Liver (tissue), 9 donors: ENCODE data around the gene RRP12. TPM values are rescaled to one million over a fixed set of nuclear protein-coding genes. Genes with fewer than 3 reads are reported as not detected.

Experiments
- DNase-seq: peaks from one replicate; pipeline ENCODE4 v3.0.0-alpha.2; 2017; ENCODE audit warnings: low spot score
- H3K27ac ChIP-seq, 2 donors: one replicate each; pipeline ENCODE4 v1.7.0; 2013; ENCODE audit warnings: inconsistent platforms in 2 of 2, low read length in 2 of 2, control low read depth in 1 of 2, low read depth in 1 of 2, mild to moderate bottlenecking in 1 of 2
- H3K27me3 ChIP-seq, 4 donors: one replicate each; pipeline versions ENCODE4 v1.6.1 to v1.7.0; 2013; ENCODE audit warnings: low read length in 3 of 4, inconsistent platforms in 1 of 4, mild to moderate bottlenecking in 1 of 4, moderate library complexity in 1 of 4; ENCODE audit not compliant: control insufficient read depth in 4 of 4, insufficient read depth in 4 of 4
- H3K36me3 ChIP-seq, 4 donors: one replicate each; pipeline versions ENCODE4 v1.6.1 to v1.7.0; 2013; ENCODE audit warnings: low read length in 3 of 4, mild to moderate bottlenecking in 3 of 4, low read depth in 1 of 4, moderate library complexity in 1 of 4; ENCODE audit not compliant: control insufficient read depth in 4 of 4, insufficient read depth in 3 of 4
- H3K4me1 ChIP-seq, 4 donors: one replicate each; pipeline versions ENCODE4 v1.6.1 to v1.7.0; 2013; ENCODE audit warnings: low read length in 3 of 4, mild to moderate bottlenecking in 3 of 4, moderate library complexity in 1 of 4; ENCODE audit not compliant: control insufficient read depth in 4 of 4, insufficient read depth in 4 of 4
- H3K4me3 ChIP-seq, 3 donors: one replicate each; pipeline versions ENCODE4 v1.6.1 to v1.7.0; 2013; ENCODE audit warnings: low read length in 3 of 3, control low read depth in 1 of 3, low read depth in 1 of 3, mild to moderate bottlenecking in 1 of 3
- H3K9ac ChIP-seq, 2 donors: one replicate each; pipeline ENCODE4 v1.7.0; 2013; ENCODE audit warnings: low read length in 2 of 2, mild to moderate bottlenecking in 2 of 2, moderate library complexity in 2 of 2, control low read depth in 1 of 2, low read depth in 1 of 2
- H3K9me3 ChIP-seq, 4 donors: one replicate each; pipeline versions ENCODE4 v1.6.1 to v1.7.0; 2013; ENCODE audit warnings: low read length in 3 of 4; ENCODE audit not compliant: control insufficient read depth in 4 of 4
- ATF3 ChIP-seq: IDR thresholded peaks from 2 replicates; pipeline ENCODE4 v1.6.1; 2016; ENCODE audit warnings: antibody characterized with exemption
- CTCF ChIP-seq: fragments of 150-350 bp; IDR thresholded peaks from 2 replicates; pipeline ENCODE4 v1.5.1; 2017; ENCODE audit warnings: improper control_type of control experiment, low read depth, low read length; ENCODE audit not compliant: missing input control
- EGR1 ChIP-seq, 2 donors: IDR thresholded peaks; 2 replicates each; pipeline ENCODE4 v1.6.1; 2016 to 2018; ENCODE audit warnings: antibody characterized with exemption in 2 of 2, low read depth in 2 of 2
- FOXA1 ChIP-seq: IDR thresholded peaks from 2 replicates; pipeline ENCODE4 v1.6.1; 2016; ENCODE audit warnings: antibody characterized with exemption
- HNF4A ChIP-seq, 2 donors: conservative IDR thresholded peaks; 2 replicates each; pipeline ENCODE4 v1.6.1; 2016; ENCODE audit warnings: antibody characterized with exemption in 2 of 2, mild to moderate bottlenecking in 2 of 2
- HNF4G ChIP-seq: IDR thresholded peaks from 2 replicates; pipeline ENCODE4 v1.6.1; 2016; ENCODE audit warnings: antibody characterized with exemption
- MAX ChIP-seq: IDR thresholded peaks from 2 replicates; pipeline ENCODE4 v1.6.1; 2016; ENCODE audit warnings: antibody characterized with exemption
- RAD21 ChIP-seq, 2 donors: IDR thresholded peaks; 2 replicates each; pipeline ENCODE4 v1.6.1; 2016; ENCODE audit warnings: antibody characterized with exemption in 2 of 2, mild to moderate bottlenecking in 2 of 2
- REST ChIP-seq: IDR thresholded peaks from 2 replicates; pipeline ENCODE4 v1.6.1; 2016; ENCODE audit warnings: antibody characterized with exemption, mild to moderate bottlenecking
- SP1 ChIP-seq: IDR thresholded peaks from 2 replicates; pipeline ENCODE4 v1.6.1; 2018; ENCODE audit warnings: antibody characterized with exemption, mild to moderate bottlenecking
- TAF1 ChIP-seq: conservative IDR thresholded peaks from 2 replicates; pipeline ENCODE4 v1.6.1; 2016; ENCODE audit warnings: antibody characterized with exemption, mild to moderate bottlenecking
- YY1 ChIP-seq: IDR thresholded peaks from 2 replicates; pipeline ENCODE4 v1.6.1; 2016; ENCODE audit warnings: antibody characterized with exemption, mild to moderate bottlenecking
- ZBTB33 ChIP-seq: IDR thresholded peaks from 2 replicates; pipeline ENCODE4 v1.6.1; 2016; ENCODE audit warnings: antibody characterized with exemption
- WGBS: extraction: QIAGEN DNeasy Blood & Tissue Kit; methylation state at CpG from one replicate; pipeline ENCODE4 v1.1.7; 2013; 5-methylcytosine and 5-hydroxymethylcytosine counted together
- polyA plus RNA-seq, 2 donors: library from polyadenylated mRNA; stranded (reverse) in 1 of 2; unstranded in 1 of 2; fragments of 200-250 nt in 1 of 2; fragments of >200 nt in 1 of 2; fragmentation: Nextera tagmentation in 1 of 2; extraction: Ambion mirVana in 1 of 2; gene quantifications; one replicate each; pipeline versions ENCODE4 v1.2.1 to v1.2.3, GENCODE V29; 2013 to 2015
- total RNA-seq, 2 donors: library from RNA; depleted of rRNA; stranded (reverse); fragments of >200 nt; gene quantifications; one replicate each; pipeline ENCODE4 v1.2.3, GENCODE V29; 2014
- donor health status: healthy.
- donor health status: healthy.
- donor health status: healthy.
- donor health status: healthy.
- donor health status: healthy.

RRP12 gene
- total and polyA plus RNA-seq, 4 donors, result 5.7 to 9.6 (median 6.9) TPM

GRCh38 chr10:97393034-97393573 is 8.0 kb downstream of the RRP12 start:
- Histone ChIP-seq H3K9ac (no peak overlapping the region), H3K36me3 (peaks cover 12 to 48% (median 15%) of the 10 kb centered on the region in 4 donors), H3K9me3 (no peaks in the 10 kb centered on the region), H3K4me1 (no peaks in the 10 kb centered on the region), H3K27me3 (no peaks in the 10 kb centered on the region), H3K27ac (no peak overlapping the region), H3K4me3 (no peak overlapping the region)
- DNase-seq, result no peak
- 92% methylated on average over 8 of the region's 8 CpGs for WGBS
- TF ChIP-seq YY1 (no peak), CTCF (no peak), FOXA1 (no peak), HNF4A (conservative IDR thresholded peaks at IDR 0.05) (no peak), SP1 (no peak)

- H3K27ac ChIP-seq, result no peak overlapping the region
- no peak overlapping the region for H3K9ac ChIP-seq
- no peak overlapping the region for H3K4me3 ChIP-seq
- peaks cover 7 to 45% (median 10%) of the 10 kb centered on the region in 4 donors for H3K36me3 ChIP-seq
- H3K4me1 ChIP-seq, result no peaks in the 10 kb centered on the region
- 93% methylated on average over 5 of the region's 5 CpGs for WGBS
- no peak for TF ChIP-seq REST
- no peak for TF ChIP-seq ZBTB33
- H3K27me3 ChIP-seq, result no peaks in the 10 kb centered on the region
- DNase-seq, result no peak
- no peaks in the 10 kb centered on the region for H3K9me3 ChIP-seq
These were observed 11.0 kb downstream of the RRP12 start for GRCh38 chr10:97390091-97390490.

GRCh38 chr10:97388152-97388551 is 13.0 kb downstream of the RRP12 start:
- no peak for DNase-seq
- Histone ChIP-seq H3K27ac (no peak overlapping the region), H3K9ac (no peak overlapping the region), H3K27me3 (no peaks in the 10 kb centered on the region), H3K9me3 (no peaks in the 10 kb centered on the region), H3K4me1 (no peaks in the 10 kb centered on the region), H3K36me3 (peaks cover 7 to 49% (median 7%) of the 10 kb centered on the region in 4 donors), H3K4me3 (no peak overlapping the region)
- 89% methylated on average over 5 of the region's 5 CpGs for WGBS
- no peak for TF ChIP-seq EGR1 (IDR thresholded peaks at IDR 0.05; ENCODE audit: low read depth in 2 of 2)
- no peak for TF ChIP-seq TAF1
- no peak for TF ChIP-seq MAX
- no peak for TF ChIP-seq REST
- no peak for TF ChIP-seq ATF3
- TF ChIP-seq SP1, result no peak
- no peak for TF ChIP-seq ZBTB33
- TF ChIP-seq FOXA1, result no peak
- TF ChIP-seq RAD21 (IDR thresholded peaks at IDR 0.05), result no peak
- no peak for TF ChIP-seq HNF4G
